PC-3 (cell line): ENCODE data around the gene CARMIL1.

Experiments
- CTCF ChIP-seq: fragments of 300-600 bp; sonication (generic); conservative IDR thresholded peaks from 2 replicates; pipeline ENCODE4 v1.5.1; 2017; ENCODE audit warnings: antibody characterized with exemption, low read depth, mild to moderate bottlenecking, low read length
- EZH2 ChIP-seq: fragments of 300-600 bp; sonication (generic); IDR thresholded peaks from one replicate; pipeline ENCODE4 v1.6.1; 2017; ENCODE audit warnings: antibody characterized with exemption, mild to moderate bottlenecking, low read length; ENCODE audit not compliant: unreplicated experiment
- EZH2phosphoT487 ChIP-seq: fragments of 300-600 bp; sonication (generic); IDR thresholded peaks from 2 replicates; pipeline ENCODE4 v1.6.1; 2018; ENCODE audit warnings: mild to moderate bottlenecking, antibody characterized with exemption, low read length, borderline replicate concordance

GRCh38 chr6:25583906-25584305 lies 304.7 kb downstream of the CARMIL1 start:
- TF ChIP-seq EZH2, result no peak
- no peak for TF ChIP-seq CTCF
- no peak for TF ChIP-seq EZH2phosphoT487
